GM19239 (cell line): ENCODE measurements around the gene MPRIP.

Experiments used
- DNase-seq: peaks from one replicate; pipeline ENCODE4 v3.0.0; 2011; ENCODE audit warnings: low spot score; ENCODE audit not compliant: insufficient read length
- FAIRE-seq: peaks from 2 replicates; lab custom pipeline; 2011; peaks lifted over from hg19 to GRCh38; lab: Jason Lieb, UNC

Gene MPRIP

GRCh38 chr17:17063546-17064122, 21.4 kb downstream of the MPRIP start:
- no peak for FAIRE-seq
- no peak for DNase-seq

- DNase-seq (no peak), FAIRE-seq (no peak)
Measured at GRCh38 chr17:17064322-17064721, 22.1 kb downstream of the MPRIP start.

GRCh38 chr17:17066021-17066420, 23.8 kb downstream of the MPRIP start:
- DNase-seq (no peak), FAIRE-seq (no peak)

GRCh38 chr17:17067257-17067656, 25.0 kb downstream of the MPRIP start:
- no peak for DNase-seq

GRCh38 chr17:17069849-17070248, 27.6 kb downstream of the MPRIP start:
- DNase-seq (no peak), FAIRE-seq (no peak)

More at GRCh38 chr17:17067257-17067656, 25.0 kb downstream of the MPRIP start:
- FAIRE-seq: no peak

- FAIRE-seq (no peak), DNase-seq (no peak)
Measured at GRCh38 chr17:17070931-17071330, 28.7 kb downstream of the MPRIP start.

- DNase-seq (no peak), FAIRE-seq (no peak)
Measured at GRCh38 chr17:17071531-17072360, 29.5 kb downstream of the MPRIP start.

- no peak for FAIRE-seq
Measured at GRCh38 chr17:17072546-17072945, 30.3 kb downstream of the MPRIP start.

GRCh38 chr17:17073030-17073564, 30.8 kb downstream of the MPRIP start:
- no peak for DNase-seq
- FAIRE-seq: no peak

More at GRCh38 chr17:17072546-17072945, 30.3 kb downstream of the MPRIP start:
- no peak for DNase-seq

GRCh38 chr17:17073581-17074403, 31.5 kb downstream of the MPRIP start:
- DNase-seq: no peak

GRCh38 chr17:17075125-17075781, 33.0 kb downstream of the MPRIP start:
- FAIRE-seq (no peak), DNase-seq (no peak)

More at GRCh38 chr17:17073581-17074403, 31.5 kb downstream of the MPRIP start:
- no peak for FAIRE-seq

GRCh38 chr17:17076066-17076465, 33.8 kb downstream of the MPRIP start:
- DNase-seq (no peak), FAIRE-seq (no peak)

GRCh38 chr17:17077101-17077500, 34.8 kb downstream of the MPRIP start:
- FAIRE-seq (no peak), DNase-seq (no peak)

- FAIRE-seq: no peak
- DNase-seq: no peak
Measured at GRCh38 chr17:17077861-17078732, 35.8 kb downstream of the MPRIP start.

- no peak for FAIRE-seq
Measured at GRCh38 chr17:17078832-17079231, 36.6 kb downstream of the MPRIP start.

GRCh38 chr17:17079336-17079735, 37.1 kb downstream of the MPRIP start:
- DNase-seq (no peak), FAIRE-seq (no peak)

More at GRCh38 chr17:17078832-17079231, 36.6 kb downstream of the MPRIP start:
- no peak for DNase-seq

GRCh38 chr17:17079761-17080160, 37.5 kb downstream of the MPRIP start:
- DNase-seq: no peak
- no peak for FAIRE-seq

- FAIRE-seq: no peak
- no peak for DNase-seq
Measured at GRCh38 chr17:17080181-17080631, 37.9 kb downstream of the MPRIP start.

GRCh38 chr17:17080781-17081180, 38.5 kb downstream of the MPRIP start:
- DNase-seq (no peak), FAIRE-seq (no peak)
